H1 (cell line): ENCODE measurements around the gene ADGRL3. TPM values are rescaled to one million over a fixed set of nuclear protein-coding genes. Genes with fewer than 3 reads are reported as not detected.

ENCODE experiments used
- ATF2 ChIP-seq: IDR thresholded peaks from 2 replicates; pipeline ENCODE4 v1.6.1; 2012; ENCODE audit warnings: low read length, inconsistent platforms
- ATF3 ChIP-seq: IDR thresholded peaks from 2 replicates; pipeline ENCODE4 v1.6.1; 2011; ENCODE audit warnings: low read depth, mild to moderate bottlenecking, low read length; ENCODE audit not compliant: insufficient read depth
- CTBP2 ChIP-seq: IDR thresholded peaks from 2 replicates; pipeline ENCODE4 v1.7.0; 2011; ENCODE audit warnings: borderline replicate concordance, mild to moderate bottlenecking, moderate library complexity, mixed read lengths, low read length; ENCODE audit not compliant: insufficient read depth, insufficient read length
- E2F6 ChIP-seq: IDR thresholded peaks from 2 replicates; pipeline ENCODE4 v1.6.1; 2012; ENCODE audit warnings: inconsistent platforms
- GABPA ChIP-seq: IDR thresholded peaks from 2 replicates; pipeline ENCODE4 v1.6.1; 2011; ENCODE audit warnings: mild to moderate bottlenecking, low read length, moderate library complexity, borderline replicate concordance; ENCODE audit not compliant: insufficient read depth
- POU5F1 ChIP-seq: IDR thresholded peaks from 2 replicates; pipeline ENCODE4 v1.6.1; 2011; ENCODE audit warnings: low read depth, mild to moderate bottlenecking, low read length, moderate library complexity
- TBP ChIP-seq: IDR thresholded peaks from 2 replicates; pipeline ENCODE4 v1.6.1; 2011; ENCODE audit warnings: low read depth, low read length, improper control_type of control experiment
- polyA plus RNA-seq, 7 experiments: library from polyadenylated mRNA; depleted of rRNA in 3 of 7; stranded (reverse) in 5 of 7; unstranded in 2 of 7; fragments of >200 nt in 5 of 7; fragments of 200-250 nt in 2 of 7; gene quantifications; 1 replicate in 5 of 7; 2 replicates in 1 of 7; 4 replicates in 1 of 7; pipeline versions ENCODE4 v1.2.1 to v1.2.3, GENCODE V29; 2011 to 2013; ENCODE audit warnings: missing spikeins in 2 of 7, mixed read lengths in 2 of 7
- total RNA-seq: library from RNA; stranded (reverse); fragmentation: NEBNext Ultra II Directional; extraction: Animal tissue kit (Norgen Biotek cat#: 25700); gene quantifications from 2 replicates; pipeline ENCODE4 v1.2.1, GENCODE V29; 2021

Gene ADGRL3
- total and polyA plus RNA-seq, 2 of the 8 experiments (the other 6 are each of a cell fraction or from before 2014, with no cell fraction given) = 6.6 to 13.0 TPM

GRCh38 chr4:61380865-61381264 is 180.7 kb downstream of the ADGRL3 start (continued):
- TF ChIP-seq E2F6 (no peak), ATF2 (no peak), CTBP2 (no peak), ATF3 (no peak), TBP (no peak), POU5F1 (no peak), GABPA (no peak)
